Embryonic facial prominence (tissue), 1 donor: Measurements from ENCODE around the gene APOBEC2.
A peak's percentile ranks its signal among the peaks of the same experiment; 100 is the strongest.

Source experiments
- DNase-seq: peaks from one replicate; pipeline ENCODE4 v3.0.0-alpha.2; 2016; ENCODE audit errors: extremely low spot score

APOBEC2 gene

DNA sequence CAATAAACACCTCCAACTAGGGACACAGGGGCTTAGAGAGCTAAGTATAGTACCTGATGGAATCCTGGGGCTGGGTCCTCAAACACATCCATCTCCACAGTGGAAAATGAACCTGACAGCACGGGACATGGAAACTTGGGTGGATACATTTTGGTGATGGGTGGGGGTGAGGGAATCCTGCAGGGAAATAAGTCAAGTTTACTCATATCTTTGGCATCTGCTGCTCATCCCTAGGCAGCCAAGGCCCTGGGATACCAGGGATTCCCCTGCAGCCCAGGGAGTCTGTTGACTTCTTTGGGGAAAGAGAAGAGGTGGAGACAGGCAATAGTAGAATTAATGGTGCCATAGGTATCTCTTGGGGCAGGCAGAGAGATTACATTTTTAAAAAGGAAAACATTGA is 6.6 kb downstream of the APOBEC2 start:
- DNase-seq, result no peak

- DNase-seq, result no peak
These were observed 8.3 kb downstream of the APOBEC2 start for GRCh38 chr6:41061196-41061726.

DNA sequence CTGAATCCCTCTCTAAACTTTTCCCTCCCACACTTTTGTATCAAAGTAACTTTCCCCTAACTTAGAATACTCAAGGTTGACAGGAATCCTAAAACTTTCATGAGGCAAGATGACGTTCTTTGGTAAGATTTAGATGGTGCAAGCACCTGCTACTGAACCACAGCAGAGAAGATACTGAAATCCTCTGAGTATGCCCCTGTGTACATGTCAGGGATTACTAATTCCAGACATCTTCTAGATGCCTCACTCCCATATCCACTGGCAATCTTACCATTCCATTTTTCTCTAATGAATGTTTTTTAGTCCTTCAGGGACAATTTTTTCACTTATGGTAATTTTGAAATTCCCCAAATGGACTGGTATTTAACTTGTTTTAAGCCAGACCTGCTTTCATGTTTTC is 9.1 kb downstream of the APOBEC2 start:
- no peak for DNase-seq

DNA sequence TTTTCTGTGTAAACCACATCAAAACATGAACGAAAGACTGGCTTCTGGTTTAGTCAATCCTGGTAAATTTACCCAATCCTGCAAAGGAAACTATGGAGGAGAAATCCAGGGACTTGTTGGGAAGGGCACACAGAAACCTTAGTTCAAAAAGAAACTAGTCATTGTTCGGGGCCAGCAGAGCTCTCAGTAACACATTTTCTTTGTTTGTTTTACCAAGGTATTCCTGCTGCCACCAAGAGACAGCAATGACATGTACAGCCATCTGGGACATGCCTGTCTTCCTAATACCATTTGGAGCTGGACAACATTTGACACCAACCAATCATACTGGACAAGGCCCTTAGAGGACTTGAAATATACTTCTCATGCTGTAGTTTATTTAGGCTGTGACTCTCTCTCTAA is 10.9 kb downstream of the APOBEC2 start:
- no peak for DNase-seq

DNA sequence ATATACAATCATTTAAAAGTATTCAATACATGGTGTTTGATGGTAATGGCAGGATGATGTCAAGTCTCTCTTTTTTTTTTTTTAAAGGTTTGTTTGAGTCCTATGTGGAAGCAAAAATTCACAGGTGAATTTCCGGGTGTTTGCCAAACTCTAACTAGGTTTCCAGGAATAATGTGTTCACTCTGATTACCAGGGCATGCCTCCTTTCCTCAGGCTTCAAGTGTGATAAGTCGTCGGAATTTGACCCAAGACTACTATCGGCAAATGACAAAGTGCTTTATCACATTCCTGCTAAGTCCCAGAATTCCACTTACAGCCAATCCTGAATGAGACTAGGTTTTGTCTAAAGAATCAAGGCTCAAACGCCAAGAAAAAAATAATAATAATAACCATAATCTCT is 11.8 kb downstream of the APOBEC2 start:
- no peak for DNase-seq

DNA sequence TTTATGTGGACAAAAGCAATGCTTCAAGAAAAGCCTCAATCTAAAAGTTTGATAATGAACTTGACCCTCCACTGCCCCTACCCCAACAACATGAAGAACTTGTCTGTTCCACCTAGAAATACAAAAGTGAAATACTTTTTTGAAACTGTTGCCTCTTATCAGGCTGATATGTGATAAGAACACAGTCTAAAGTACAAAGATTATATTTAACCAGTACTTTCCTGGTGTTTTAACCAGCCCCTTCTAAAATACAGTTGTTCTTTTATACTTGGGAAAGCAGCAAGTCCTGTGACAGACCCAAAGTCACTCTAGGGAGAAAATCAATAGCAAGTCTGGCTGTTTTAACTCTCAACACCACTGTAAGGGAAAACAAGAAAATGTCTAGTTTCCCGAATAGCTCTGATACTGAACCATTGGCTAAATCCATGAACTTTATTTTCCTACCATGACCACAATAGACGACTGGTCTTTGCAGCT is 12.6 kb downstream of the APOBEC2 start:
- DNase-seq, result no peak

GRCh38 chr6:41066867-41067304 is 13.9 kb downstream of the APOBEC2 start:
- DNase-seq, result peak; percentile 68

DNA sequence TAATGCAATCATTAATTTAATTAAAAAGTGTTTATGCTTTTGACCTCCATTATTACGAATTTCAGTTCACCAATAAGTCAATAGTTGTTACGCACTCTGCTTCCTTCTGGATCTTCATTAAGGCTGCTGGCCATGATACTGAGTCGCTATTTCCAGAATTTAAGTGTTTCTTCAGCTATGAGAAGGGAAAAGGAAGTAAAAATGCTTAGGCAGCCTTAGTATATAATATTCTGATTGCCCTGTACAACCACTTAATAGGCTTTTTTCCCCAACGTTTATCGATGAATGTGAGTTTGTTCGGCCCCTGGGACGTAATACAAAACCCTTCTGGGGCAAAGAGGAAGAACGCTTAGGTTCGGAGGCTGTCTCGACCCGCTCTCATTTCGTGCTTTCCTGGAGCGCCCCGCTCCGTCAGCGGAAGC is 18.5 kb downstream of the APOBEC2 start:
- DNase-seq, result peak; percentile 9

GRCh38 chr6:41071923-41072835 is 19.2 kb downstream of the APOBEC2 start, which contains the start of gene OARD1:
OARD1 (minus strand) TSS chr6:41072356; CDS start chr6:41071634, 722 bp downstream.
- peak; percentile 81 for DNase-seq

DNA sequence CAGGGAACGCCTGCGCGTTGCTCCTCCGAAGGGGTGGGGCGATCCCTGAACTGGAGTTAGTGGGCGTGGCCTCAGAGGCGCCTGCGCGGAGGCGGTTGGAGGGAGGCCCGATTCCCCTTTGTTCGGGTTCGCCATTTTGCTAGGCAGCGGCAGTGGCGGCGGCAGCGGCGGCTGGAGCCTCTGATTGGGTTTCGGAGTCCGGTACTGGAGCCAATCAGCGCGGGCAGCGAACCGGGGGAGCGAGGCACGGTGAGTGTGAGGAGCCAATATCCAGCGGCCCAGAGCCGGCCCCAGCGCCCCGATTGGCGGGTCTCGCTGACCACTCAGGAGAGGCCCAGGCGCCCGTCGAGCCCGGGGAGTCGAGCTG is 19.8 kb downstream of the APOBEC2 start, which contains the start of gene NFYA:
NFYA (plus strand) TSS at position 139 of the 367 bp plus-strand sequence. CDS start 6,116 bp downstream, outside the sequence.
- DNase-seq, result peak; percentile 100

- DNase-seq, result peak; percentile 85
These were observed 20.4 kb downstream of the APOBEC2 start for GRCh38 chr6:41073203-41073967.

- DNase-seq, result no peak
These were observed 21.1 kb downstream of the APOBEC2 start for GRCh38 chr6:41073968-41074691.

DNA sequence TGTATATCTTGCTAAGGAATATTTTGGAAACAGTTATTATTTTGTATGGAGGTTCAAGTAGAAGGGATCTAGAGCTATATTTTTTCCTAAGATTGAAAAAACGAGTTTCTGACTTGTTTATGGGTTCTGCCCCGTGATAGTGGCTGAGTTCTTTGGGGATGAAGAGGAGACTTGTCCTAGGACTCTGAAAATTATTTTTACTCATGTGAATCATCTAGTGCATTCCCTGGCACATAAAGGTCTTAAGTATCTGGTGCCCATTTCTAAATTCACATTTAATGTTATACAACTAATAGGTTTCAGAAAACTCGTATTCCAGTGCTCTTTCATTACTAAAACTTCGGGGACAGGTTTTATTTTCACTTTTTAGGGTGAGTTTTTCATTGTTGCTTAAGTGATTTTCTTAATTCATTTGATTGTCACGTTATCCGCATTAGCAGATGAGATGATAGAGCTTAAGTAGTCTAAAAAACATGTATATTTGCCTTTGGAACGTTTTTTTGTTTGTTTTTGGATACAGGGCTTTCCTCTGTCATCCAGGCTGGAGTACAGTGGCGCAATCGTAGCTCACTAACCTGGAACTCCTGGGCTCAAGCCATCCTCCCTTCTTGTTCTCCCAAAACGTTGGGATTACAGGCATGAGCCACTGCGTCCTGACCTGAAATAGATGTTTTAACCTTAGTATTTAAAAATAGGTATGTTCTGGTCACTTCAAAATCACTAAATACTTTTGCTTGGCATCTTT is 21.9 kb downstream of the APOBEC2 start:
- no peak for DNase-seq

- DNase-seq, result no peak
These were observed 22.9 kb downstream of the APOBEC2 start for GRCh38 chr6:41075651-41076626.

DNA sequence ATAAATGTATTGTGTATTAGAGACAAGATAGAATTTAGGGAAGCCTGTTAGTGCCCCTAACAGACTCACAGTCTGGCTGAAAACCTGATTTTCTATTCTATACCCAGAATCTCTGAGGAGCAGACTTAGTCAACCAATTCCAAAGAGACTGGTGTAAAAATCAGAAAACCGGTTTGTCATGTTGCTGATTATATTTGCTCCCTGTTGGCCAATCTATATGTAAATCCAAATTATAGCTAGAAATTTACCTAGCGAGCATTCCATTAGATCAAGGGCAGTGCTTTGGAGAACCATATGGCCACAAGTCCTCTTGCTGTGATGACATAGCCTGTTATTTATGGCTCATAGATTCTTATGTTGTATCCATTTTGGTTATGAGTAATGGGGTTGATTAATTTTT is 24.5 kb downstream of the APOBEC2 start:
- DNase-seq, result no peak

DNA sequence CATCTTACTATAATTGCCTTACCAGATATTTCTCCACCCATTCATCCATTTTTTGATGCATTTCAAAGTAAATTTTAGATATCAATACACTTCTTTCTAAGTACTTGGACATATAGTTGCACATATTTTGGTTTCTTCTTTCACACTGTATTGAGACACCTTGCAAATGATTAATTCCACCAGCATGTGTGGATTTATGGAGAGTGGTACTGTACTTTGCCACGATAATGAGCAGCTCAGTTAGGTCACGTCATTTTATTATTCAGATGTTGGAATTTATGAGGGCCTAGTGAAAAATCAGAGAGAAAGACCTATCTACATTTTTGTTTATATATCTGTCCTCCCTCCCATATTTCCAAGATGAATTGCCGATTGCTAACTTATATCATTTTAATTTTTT is 25.1 kb downstream of the APOBEC2 start:
- DNase-seq, result no peak

DNA sequence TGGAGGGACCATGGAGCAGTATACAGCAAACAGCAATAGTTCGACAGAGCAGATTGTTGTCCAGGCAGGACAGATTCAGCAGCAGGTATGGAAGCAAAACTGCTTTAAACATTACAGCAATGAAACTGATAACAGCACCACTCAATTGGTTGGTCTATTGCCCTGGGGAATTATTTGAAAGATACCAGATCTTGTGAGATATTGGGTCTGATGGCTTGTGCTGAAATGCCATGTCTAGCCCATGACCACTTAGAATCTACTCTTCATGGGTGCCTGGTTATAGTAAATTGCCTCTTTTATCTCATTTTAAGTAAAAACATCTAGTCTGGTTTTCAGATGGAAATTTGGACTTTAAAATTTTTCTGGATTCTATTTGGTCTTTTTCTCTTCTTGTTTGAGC is 26.1 kb downstream of the APOBEC2 start:
- no peak for DNase-seq

DNA sequence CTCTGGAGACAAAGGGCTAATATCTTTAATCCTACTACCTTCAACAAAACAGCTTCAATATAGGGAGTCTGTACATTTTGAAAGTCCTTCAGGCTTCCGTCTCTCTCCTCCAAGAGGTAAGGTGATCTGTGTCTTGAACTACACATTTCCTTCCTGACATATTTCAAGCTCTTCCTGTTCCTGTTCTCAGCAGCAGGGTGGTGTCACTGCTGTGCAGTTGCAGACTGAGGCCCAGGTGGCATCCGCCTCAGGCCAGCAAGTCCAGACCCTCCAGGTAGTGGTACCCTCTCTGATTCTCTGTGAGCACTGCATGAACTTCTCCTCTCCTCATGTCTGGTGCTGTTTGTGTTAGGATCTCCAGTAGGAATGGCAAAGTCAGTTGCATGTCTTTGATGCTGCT is 27.6 kb downstream of the APOBEC2 start:
- no peak for DNase-seq

- no peak for DNase-seq
These were observed 30.1 kb downstream of the APOBEC2 start for GRCh38 chr6:41083072-41083471.

GRCh38 chr6:41085182-41085581 is 32.2 kb downstream of the APOBEC2 start:
- DNase-seq, result no peak
